ENCODE results near the gene PKP4.

Gene PKP4

GRCh38 chr2:158599609-158600008, 142.9 kb downstream of the PKP4 start:
- no peak for DNase-seq (ENCODE audit: extremely low spot score)
- CTCF ChIA-PET: interaction anchor here (1.7 kb wide), 1 partner anchor 23 kb away, joined by 4 read pairs; no protein-coding TSS in a partner anchor
- no peak for TF ChIP-seq CTCF (IDR thresholded peaks at IDR 0.05; ENCODE audit: control extremely low read depth, extremely low read depth, low read depth, missing control alignments)
- POLR2A ChIA-PET: no interaction called here

- ChIA-PET CTCF (interaction anchor here (0.9 to 1.7 kb wide), 2 partner anchors 11 to 22 kb away, joined by 3 to 4 read pairs; no protein-coding TSS in a partner anchor), POLR2A (no interaction called here)
- no peak for DNase-seq (ENCODE audit: extremely low spot score)
- no peak for TF ChIP-seq CTCF (IDR thresholded peaks at IDR 0.05; ENCODE audit: control extremely low read depth, extremely low read depth, low read depth, missing control alignments)
These were observed 143.5 kb downstream of the PKP4 start for GRCh38 chr2:158600155-158600802.

- ChIA-PET POLR2A (no interaction called here), CTCF (no interaction called here)
- no peak for DNase-seq (ENCODE audit: extremely low spot score)
- TF ChIP-seq CTCF (IDR thresholded peaks at IDR 0.05; ENCODE audit: control extremely low read depth, extremely low read depth, low read depth, missing control alignments): no peak
These were observed 145.3 kb downstream of the PKP4 start for GRCh38 chr2:158602027-158602426.

GRCh38 chr2:158603205-158603604, 146.5 kb downstream of the PKP4 start:
- ChIA-PET POLR2A (no interaction called here), CTCF (interaction anchor here (1.6 kb wide), 1 partner anchor 17 kb away, joined by 4 read pairs; no protein-coding TSS in a partner anchor)
- TF ChIP-seq CTCF (IDR thresholded peaks at IDR 0.05; ENCODE audit: control extremely low read depth, extremely low read depth, low read depth, missing control alignments): no peak
- DNase-seq (ENCODE audit: extremely low spot score): no peak

- no peak for TF ChIP-seq CTCF (IDR thresholded peaks at IDR 0.05; ENCODE audit: control extremely low read depth, extremely low read depth, low read depth, missing control alignments)
- POLR2A ChIA-PET: no interaction called here
- DNase-seq (ENCODE audit: extremely low spot score): no peak
- CTCF ChIA-PET: interaction anchor here (1.6 kb wide), 1 partner anchor 16 kb away, joined by 4 read pairs; no protein-coding TSS in a partner anchor
These were observed 147.2 kb downstream of the PKP4 start for GRCh38 chr2:158603986-158604385.

- TF ChIP-seq CTCF (IDR thresholded peaks at IDR 0.05; ENCODE audit: control extremely low read depth, extremely low read depth, low read depth, missing control alignments): no peak
- ChIA-PET POLR2A (no interaction called here), CTCF (interaction anchor here (1.1 to 1.5 kb wide), 3 partner anchors 8 to 18 kb away, joined by 3 to 5 read pairs (median 4); no protein-coding TSS in a partner anchor)
- no peak for DNase-seq (ENCODE audit: extremely low spot score)
These were observed 153.3 kb downstream of the PKP4 start for GRCh38 chr2:158610059-158610458.
